H9 (cell line): Measurements from ENCODE around the gene FRMD4B. TPM values are rescaled to one million over a fixed set of nuclear protein-coding genes. Genes with fewer than 3 reads are reported as not detected.

ENCODE experiments used
- DNase-seq: peaks from one replicate; pipeline ENCODE4 v3.0.0-alpha.2; 2017
- H2AFZ ChIP-seq: one replicate; pipeline ENCODE4 v1.6.1; 2013; ENCODE audit warnings: mild to moderate bottlenecking, low read length, control low read depth, moderate library complexity
- H2AK5ac ChIP-seq: 2 replicates; pipeline ENCODE4 v1.6.1; 2013; ENCODE audit warnings: low read length, control low read depth, mixed read lengths; ENCODE audit not compliant: insufficient read length
- H2BK120ac ChIP-seq: one replicate; pipeline ENCODE4 v1.6.1; 2013; ENCODE audit warnings: low read depth, mild to moderate bottlenecking, low read length, control low read depth, inconsistent platforms; ENCODE audit not compliant: poor library complexity, severe bottlenecking
- H2BK12ac ChIP-seq: 2 replicates; pipeline ENCODE4 v1.6.1; 2013; ENCODE audit warnings: low read length, control low read depth, mixed read lengths, low read depth; ENCODE audit not compliant: insufficient read length
- H2BK15ac ChIP-seq: 2 replicates; pipeline ENCODE4 v1.6.1; 2013; ENCODE audit warnings: low read depth, low read length, control low read depth
- H2BK20ac ChIP-seq: one replicate; pipeline ENCODE4 v1.6.1; 2013; ENCODE audit warnings: low read depth, mild to moderate bottlenecking, low read length, control low read depth, inconsistent platforms; ENCODE audit not compliant: poor library complexity, severe bottlenecking
- H2BK5ac ChIP-seq: 2 replicates; pipeline ENCODE4 v1.6.1; 2013; ENCODE audit warnings: low read length, control low read depth, mixed read lengths; ENCODE audit not compliant: insufficient read length
- H3K14ac ChIP-seq: 2 replicates; pipeline ENCODE4 v1.6.1; 2013; ENCODE audit warnings: low read length, control low read depth; ENCODE audit not compliant: insufficient read depth
- H3K18ac ChIP-seq: 2 replicates; pipeline ENCODE4 v1.6.1; 2013; ENCODE audit warnings: low read depth, mild to moderate bottlenecking, mixed read lengths, low read length, control low read depth; ENCODE audit not compliant: insufficient read length
- H3K23ac ChIP-seq: 2 replicates; pipeline ENCODE4 v1.6.1; 2013; ENCODE audit warnings: low read length, control low read depth, mixed read lengths, low read depth; ENCODE audit not compliant: insufficient read length
- H3K23me2 ChIP-seq: 2 replicates; pipeline ENCODE4 v1.6.1; 2013; ENCODE audit warnings: low read depth, mild to moderate bottlenecking, mixed read lengths, low read length, control low read depth; ENCODE audit not compliant: insufficient read length, poor library complexity, severe bottlenecking
- H3K27ac ChIP-seq: 2 replicates; pipeline ENCODE4 v1.5.1; 2013; ENCODE audit warnings: low read length, control low read depth, mixed read lengths, low read depth; ENCODE audit not compliant: insufficient read length
- H3K27me3 ChIP-seq: 2 replicates; pipeline ENCODE4 v1.6.1; 2013; ENCODE audit warnings: low read length, control low read depth, inconsistent platforms; ENCODE audit not compliant: insufficient read depth
- H3K4ac ChIP-seq: 2 replicates; pipeline ENCODE4 v1.6.1; 2013; ENCODE audit warnings: low read depth, mild to moderate bottlenecking, control low read depth, inconsistent platforms, low read length, moderate library complexity
- H3K4me1 ChIP-seq: 2 replicates; pipeline ENCODE4 v1.6.1; 2013; ENCODE audit warnings: low read length, control low read depth, inconsistent platforms; ENCODE audit not compliant: insufficient read depth
- H3K4me2 ChIP-seq: 2 replicates; pipeline ENCODE4 v1.6.1; 2013; ENCODE audit warnings: low read length, control low read depth, mixed read lengths; ENCODE audit not compliant: insufficient read length, insufficient read depth
- H3K56ac ChIP-seq: 2 replicates; pipeline ENCODE4 v1.6.1; 2013; ENCODE audit warnings: low read depth, mild to moderate bottlenecking, mixed read lengths, low read length, control low read depth; ENCODE audit not compliant: insufficient read length
- H3K79me1 ChIP-seq: 2 replicates; pipeline ENCODE4 v1.6.1; 2013; ENCODE audit warnings: low read depth, mild to moderate bottlenecking, moderate library complexity, low read length, control low read depth, inconsistent platforms; ENCODE audit not compliant: insufficient read depth, poor library complexity, severe bottlenecking
- H3K79me2 ChIP-seq: 2 replicates; pipeline ENCODE4 v1.6.1; 2013; ENCODE audit warnings: low read length, control low read depth, inconsistent platforms; ENCODE audit not compliant: insufficient read depth
- H3K9ac ChIP-seq: 2 replicates; pipeline ENCODE4 v1.6.1; 2013; ENCODE audit warnings: low read length, control low read depth, mixed read lengths; ENCODE audit not compliant: insufficient read length; ENCODE audit errors: extremely low read depth
- H3K9me3 ChIP-seq: one replicate; pipeline ENCODE4 v1.6.1; 2013; ENCODE audit warnings: low read depth, low read length, inconsistent platforms; ENCODE audit not compliant: control insufficient read depth
- H3T11ph ChIP-seq: one replicate; pipeline ENCODE4 v1.6.1; 2013; ENCODE audit warnings: mild to moderate bottlenecking, low read length, control low read depth, inconsistent platforms
- H4K20me1 ChIP-seq: one replicate; pipeline ENCODE4 v1.6.1; 2013; ENCODE audit not compliant: control insufficient read depth, insufficient read length, insufficient read depth
- H4K5ac ChIP-seq: 2 replicates; pipeline ENCODE4 v1.6.1; 2013; ENCODE audit warnings: low read depth, mild to moderate bottlenecking, mixed read lengths, low read length, control low read depth; ENCODE audit not compliant: insufficient read length
- H4K8ac ChIP-seq: replicated peaks from 2 replicates; pipeline ENCODE4 v1.6.1; 2013; ENCODE audit warnings: low read length, control low read depth, mixed read lengths, low read depth; ENCODE audit not compliant: insufficient read length
- H4K91ac ChIP-seq: 2 replicates; pipeline ENCODE4 v1.6.1; 2013; ENCODE audit warnings: low read depth, mild to moderate bottlenecking, moderate library complexity, mixed read lengths, low read length, control low read depth; ENCODE audit not compliant: insufficient read length
- H3K27ac Mint-ChIP-seq, 3 experiments: 2 replicates in 2 of 3; 3 replicates in 1 of 3; pipeline ENCODE4 v1.8.0; 2020 to 2021; ENCODE audit warnings: mixed read lengths in 3 of 3, mild to moderate bottlenecking in 1 of 3, moderate library complexity in 1 of 3
- H3K27me3 Mint-ChIP-seq: 2 replicates; pipeline ENCODE4 v1.8.0; 2021; ENCODE audit warnings: low read depth, mild to moderate bottlenecking, moderate library complexity, mixed read lengths
- H3K36me3 Mint-ChIP-seq, 3 experiments: 2 replicates in 2 of 3; 3 replicates in 1 of 3; pipeline ENCODE4 v1.8.0; 2020 to 2021; ENCODE audit warnings: low read depth in 3 of 3, mixed read lengths in 3 of 3; ENCODE audit not compliant: insufficient read depth in 1 of 3
- H3K4me1 Mint-ChIP-seq, 2 experiments: 2 replicates each; pipeline ENCODE4 v1.8.0; 2020; ENCODE audit warnings: mixed read lengths in 2 of 2
- H3K4me3 Mint-ChIP-seq, 2 experiments: 2 replicates in 1 of 2; 3 replicates in 1 of 2; pipeline ENCODE4 v1.8.0; 2020 to 2021; ENCODE audit warnings: mild to moderate bottlenecking in 2 of 2, mixed read lengths in 2 of 2, moderate library complexity in 1 of 2
- H3K9me3 Mint-ChIP-seq, 2 experiments: 2 replicates in 1 of 2; 3 replicates in 1 of 2; pipeline ENCODE4 v1.8.0; 2020; ENCODE audit warnings: mild to moderate bottlenecking in 2 of 2, mixed read lengths in 2 of 2, moderate library complexity in 1 of 2
- WGBS: extraction: QIAGEN DNeasy Blood & Tissue Kit; methylation state at CpG from one replicate; pipeline ENCODE4 v1.1.7; 2013; ENCODE audit warnings: missing lambda C conversion rate, low lambda C conversion rate, mixed read lengths; ENCODE audit not compliant: insufficient read length; ENCODE audit errors: extremely low coverage; 5-methylcytosine and 5-hydroxymethylcytosine counted together
- total RNA-seq: library from RNA; stranded (reverse); gene quantifications from 2 replicates; pipeline ENCODE4 v1.2.1, GENCODE V29; 2021
- TF ChIP-seq, protein P1 (sequence below): fragments of 200-600 bp; sonication (generic); conservative IDR thresholded peaks from 3 replicates; pipeline ENCODE4 v1.8.0; 2021; ENCODE audit warnings: antibody characterized with exemption, mild to moderate bottlenecking

Gene FRMD4B
- total RNA-seq, 1 experiment from 2014 or later = 3.4 TPM

DNA sequence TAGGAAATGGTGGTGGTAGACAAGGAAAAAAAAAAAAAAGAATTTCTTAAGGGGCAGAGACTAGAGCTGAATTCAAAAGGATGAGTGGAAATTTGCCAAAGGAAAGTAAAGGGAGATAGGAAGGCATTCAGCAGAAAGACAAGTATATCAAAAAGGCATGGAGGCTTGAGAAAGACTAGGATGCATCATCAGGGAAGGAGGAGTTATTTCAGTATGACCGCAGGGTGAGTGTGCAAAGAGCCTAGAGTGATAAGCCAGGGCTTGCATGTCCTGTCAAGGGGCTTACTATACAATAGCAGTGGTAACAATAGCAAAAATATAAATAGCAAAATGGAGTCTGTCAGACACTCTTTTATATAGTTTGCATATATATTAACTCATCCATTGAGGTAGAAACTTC lies 112.0 kb downstream of the FRMD4B start:
- Histone ChIP-seq H3K4ac (no peak overlapping the region), H3K9me3 (no peaks in the 10 kb centered on the region), H3K27ac (no peak overlapping the region), H3K14ac (no peak overlapping the region), H3K23me2 (no peaks in the 10 kb centered on the region), H2AK5ac (no peak overlapping the region), H3K23ac (no peak overlapping the region), H3T11ph (no peak overlapping the region), H3K27me3 (no peaks in the 10 kb centered on the region), H3K79me1 (no peaks in the 10 kb centered on the region), H4K8ac (no peak overlapping the region), H2BK20ac (no peak overlapping the region), H2AFZ (no peak overlapping the region), H4K20me1 (no peaks in the 10 kb centered on the region), H3K4me1 (no peaks in the 10 kb centered on the region), H3K79me2 (no peaks in the 10 kb centered on the region), H2BK120ac (no peak overlapping the region), H2BK15ac (no peak overlapping the region), H3K9ac (no peak overlapping the region), H3K56ac (no peak overlapping the region), H4K5ac (no peak overlapping the region), H4K91ac (no peak overlapping the region), H2BK12ac (no peak overlapping the region), H2BK5ac (no peak overlapping the region), H3K4me2 (no peak overlapping the region), H3K18ac (no peak overlapping the region)
- no CpG with 5 or more reads among the region's 1 CpG for WGBS
- no peak overlapping the region for H3K27ac Mint-ChIP-seq
- H3K4me1 Mint-ChIP-seq = peaks cover 14% of the 10 kb centered on the region in 2 experiments
- H3K4me3 Mint-ChIP-seq = no peak overlapping the region
- TF ChIP-seq, protein P1, sequence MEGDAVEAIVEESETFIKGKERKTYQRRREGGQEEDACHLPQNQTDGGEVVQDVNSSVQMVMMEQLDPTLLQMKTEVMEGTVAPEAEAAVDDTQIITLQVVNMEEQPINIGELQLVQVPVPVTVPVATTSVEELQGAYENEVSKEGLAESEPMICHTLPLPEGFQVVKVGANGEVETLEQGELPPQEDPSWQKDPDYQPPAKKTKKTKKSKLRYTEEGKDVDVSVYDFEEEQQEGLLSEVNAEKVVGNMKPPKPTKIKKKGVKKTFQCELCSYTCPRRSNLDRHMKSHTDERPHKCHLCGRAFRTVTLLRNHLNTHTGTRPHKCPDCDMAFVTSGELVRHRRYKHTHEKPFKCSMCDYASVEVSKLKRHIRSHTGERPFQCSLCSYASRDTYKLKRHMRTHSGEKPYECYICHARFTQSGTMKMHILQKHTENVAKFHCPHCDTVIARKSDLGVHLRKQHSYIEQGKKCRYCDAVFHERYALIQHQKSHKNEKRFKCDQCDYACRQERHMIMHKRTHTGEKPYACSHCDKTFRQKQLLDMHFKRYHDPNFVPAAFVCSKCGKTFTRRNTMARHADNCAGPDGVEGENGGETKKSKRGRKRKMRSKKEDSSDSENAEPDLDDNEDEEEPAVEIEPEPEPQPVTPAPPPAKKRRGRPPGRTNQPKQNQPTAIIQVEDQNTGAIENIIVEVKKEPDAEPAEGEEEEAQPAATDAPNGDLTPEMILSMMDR = no peak
- H3K9me3 Mint-ChIP-seq = no peaks in the 10 kb centered on the region
- DNase-seq = no peak
- H3K27me3 Mint-ChIP-seq = no peaks in the 10 kb centered on the region
- H3K36me3 Mint-ChIP-seq = no peaks in the 10 kb centered on the region
